PFSK-1 (cell line): ENCODE measurements around the gene PTPRN2.

Experiments used
- FOXP2 ChIP-seq: optimal IDR thresholded peaks from 2 replicates; pipeline ENCODE3; 2011; ENCODE audit warnings: borderline replicate concordance, control low read depth, inconsistent platforms; ENCODE audit not compliant: insufficient read depth; ENCODE audit errors: extremely low read length, extremely low read depth
- POLR2AphosphoS5 ChIP-seq: IDR thresholded peaks from 2 replicates; pipeline ENCODE4 v1.6.1; 2012; ENCODE audit warnings: low read depth, mild to moderate bottlenecking, control low read depth, low read length, moderate library complexity
- SIN3A ChIP-seq: IDR thresholded peaks from 2 replicates; pipeline ENCODE4 v1.6.1; 2012; ENCODE audit warnings: mild to moderate bottlenecking, low read length, moderate library complexity, borderline replicate concordance; ENCODE audit not compliant: insufficient read depth
- TAF1 ChIP-seq: IDR thresholded peaks from 2 replicates; pipeline ENCODE4 v1.6.1; 2012; ENCODE audit warnings: low read length, control low read depth, borderline replicate concordance; ENCODE audit not compliant: insufficient read depth
- TF ChIP-seq, protein P1 (sequence below), 2 experiments: IDR thresholded peaks; 2 replicates each; pipeline versions ENCODE4 v1.6.1 to v1.8.0; 2011 to 2012; ENCODE audit warnings: low read depth in 2 of 2, low read length in 2 of 2, control low read depth in 1 of 2, inconsistent platforms in 1 of 2, mild to moderate bottlenecking in 1 of 2, moderate library complexity in 1 of 2; ENCODE audit not compliant: insufficient read depth in 1 of 2

PTPRN2 gene

GRCh38 chr7:157516911-157517781, 1070.5 kb downstream of the PTPRN2 start:
- TF ChIP-seq TAF1 (no peak), SIN3A (no peak), POLR2AphosphoS5 (no peak)

- TF ChIP-seq POLR2AphosphoS5 (no peak), FOXP2 (no peak)
- TF ChIP-seq, protein P1, sequence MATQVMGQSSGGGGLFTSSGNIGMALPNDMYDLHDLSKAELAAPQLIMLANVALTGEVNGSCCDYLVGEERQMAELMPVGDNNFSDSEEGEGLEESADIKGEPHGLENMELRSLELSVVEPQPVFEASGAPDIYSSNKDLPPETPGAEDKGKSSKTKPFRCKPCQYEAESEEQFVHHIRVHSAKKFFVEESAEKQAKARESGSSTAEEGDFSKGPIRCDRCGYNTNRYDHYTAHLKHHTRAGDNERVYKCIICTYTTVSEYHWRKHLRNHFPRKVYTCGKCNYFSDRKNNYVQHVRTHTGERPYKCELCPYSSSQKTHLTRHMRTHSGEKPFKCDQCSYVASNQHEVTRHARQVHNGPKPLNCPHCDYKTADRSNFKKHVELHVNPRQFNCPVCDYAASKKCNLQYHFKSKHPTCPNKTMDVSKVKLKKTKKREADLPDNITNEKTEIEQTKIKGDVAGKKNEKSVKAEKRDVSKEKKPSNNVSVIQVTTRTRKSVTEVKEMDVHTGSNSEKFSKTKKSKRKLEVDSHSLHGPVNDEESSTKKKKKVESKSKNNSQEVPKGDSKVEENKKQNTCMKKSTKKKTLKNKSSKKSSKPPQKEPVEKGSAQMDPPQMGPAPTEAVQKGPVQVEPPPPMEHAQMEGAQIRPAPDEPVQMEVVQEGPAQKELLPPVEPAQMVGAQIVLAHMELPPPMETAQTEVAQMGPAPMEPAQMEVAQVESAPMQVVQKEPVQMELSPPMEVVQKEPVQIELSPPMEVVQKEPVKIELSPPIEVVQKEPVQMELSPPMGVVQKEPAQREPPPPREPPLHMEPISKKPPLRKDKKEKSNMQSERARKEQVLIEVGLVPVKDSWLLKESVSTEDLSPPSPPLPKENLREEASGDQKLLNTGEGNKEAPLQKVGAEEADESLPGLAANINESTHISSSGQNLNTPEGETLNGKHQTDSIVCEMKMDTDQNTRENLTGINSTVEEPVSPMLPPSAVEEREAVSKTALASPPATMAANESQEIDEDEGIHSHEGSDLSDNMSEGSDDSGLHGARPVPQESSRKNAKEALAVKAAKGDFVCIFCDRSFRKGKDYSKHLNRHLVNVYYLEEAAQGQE (IDR thresholded peaks at IDR 0.05; ENCODE audit: insufficient read depth in 1 of 2, low read depth in 2 of 2, low read length in 2 of 2) = no peak
These were observed 1071.3 kb downstream of the PTPRN2 start for GRCh38 chr7:157516311-157516710.

DNA sequence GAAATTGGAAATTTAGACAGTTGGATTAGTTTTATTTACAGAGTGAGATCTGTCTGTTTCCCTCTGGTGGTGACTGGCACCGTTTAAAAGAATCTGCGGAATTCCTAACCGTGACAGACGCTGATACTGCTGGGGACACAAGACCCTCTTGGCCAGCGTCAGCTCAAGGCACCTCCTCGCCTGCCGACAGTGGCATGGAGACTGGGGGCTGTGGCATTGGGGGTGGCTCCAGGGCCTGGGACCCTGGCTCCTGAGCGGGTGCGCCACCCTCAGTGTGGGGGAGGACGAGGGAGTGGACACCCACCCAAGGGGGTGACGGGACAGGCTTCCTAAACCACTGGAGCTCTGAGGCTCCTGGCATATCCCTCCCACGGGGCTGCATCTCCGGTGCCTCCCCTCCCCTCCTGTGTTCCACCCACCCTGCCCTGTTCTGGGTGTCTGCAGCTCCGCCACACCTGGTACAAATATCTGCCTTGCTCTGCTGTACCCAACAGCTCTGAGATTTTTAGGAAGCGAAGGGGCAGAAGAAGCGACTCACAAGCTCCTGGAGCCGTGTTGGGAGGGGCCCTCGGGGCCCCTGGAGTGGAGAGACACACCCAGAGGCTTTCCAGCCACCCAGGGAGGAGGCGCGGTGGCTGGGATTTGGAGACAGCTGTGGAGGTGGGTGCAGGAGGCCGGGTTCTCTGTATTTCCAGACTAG, 1072.1 kb downstream of the PTPRN2 start:
- TF ChIP-seq TAF1 (no peak), FOXP2 (no peak), SIN3A (no peak), POLR2AphosphoS5 (no peak)
- TF ChIP-seq, protein P1 (IDR thresholded peaks at IDR 0.05; ENCODE audit: insufficient read depth in 1 of 2, low read depth in 2 of 2, low read length in 2 of 2) = no peak

DNA sequence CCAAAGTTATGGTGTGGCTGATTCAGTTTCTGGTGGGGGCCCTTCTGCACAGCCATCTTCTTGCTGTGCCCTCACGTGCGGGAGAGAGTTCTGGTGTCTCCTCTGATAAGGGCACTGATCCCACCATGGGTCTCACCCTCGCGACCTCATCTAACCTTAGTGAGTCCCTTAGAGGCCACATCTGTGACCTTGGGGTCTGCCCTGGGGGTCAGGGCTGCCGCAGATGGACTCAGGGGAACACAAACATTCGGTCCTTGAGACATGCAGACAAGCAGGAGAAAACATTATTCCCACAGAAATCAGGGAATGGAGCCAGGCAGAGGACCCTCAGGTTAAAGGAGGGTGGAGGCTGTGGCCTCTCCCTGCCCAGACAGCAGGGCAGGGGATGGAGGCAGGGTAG, 1072.9 kb downstream of the PTPRN2 start:
- no peak for TF ChIP-seq SIN3A
- TF ChIP-seq, protein P1 (IDR thresholded peaks at IDR 0.05; ENCODE audit: insufficient read depth in 1 of 2, low read depth in 2 of 2, low read length in 2 of 2) = no peak
- TF ChIP-seq TAF1 = no peak
- TF ChIP-seq POLR2AphosphoS5 = no peak
- TF ChIP-seq FOXP2 = no peak

GRCh38 chr7:157514306-157514705, 1073.3 kb downstream of the PTPRN2 start:
- TF ChIP-seq FOXP2 (no peak), POLR2AphosphoS5 (no peak), SIN3A (no peak), TAF1 (no peak)
- TF ChIP-seq, protein P1 (IDR thresholded peaks at IDR 0.05; ENCODE audit: insufficient read depth in 1 of 2, low read depth in 2 of 2, low read length in 2 of 2) = no peak
